GOT3 (cell line): Measurements from ENCODE around the gene CACNA1I.
"Not testable (repeated sequence)": the region's sequence is repeated elsewhere in the genome, so short reads cannot be mapped to it uniquely, and the experiment has no call there.

Experiments
- DNase-seq: peaks from one replicate; lab custom pipeline; 2025; ENCODE audit warnings: mixed read lengths; lab: John Stamatoyannopoulos, UW

Gene CACNA1I

GRCh38 chr22:39570665-39571064 lies at the start of gene CACNA1I:
Gene CACNA1I (plus strand): TSS chr22:39570753. CDS start chr22:39570753, 0 bp downstream.
- no peak for DNase-seq

GRCh38 chr22:39521106-39521885 lies 49.3 kb upstream of the CACNA1I start:
- DNase-seq = not testable (repeated sequence)

DNA sequence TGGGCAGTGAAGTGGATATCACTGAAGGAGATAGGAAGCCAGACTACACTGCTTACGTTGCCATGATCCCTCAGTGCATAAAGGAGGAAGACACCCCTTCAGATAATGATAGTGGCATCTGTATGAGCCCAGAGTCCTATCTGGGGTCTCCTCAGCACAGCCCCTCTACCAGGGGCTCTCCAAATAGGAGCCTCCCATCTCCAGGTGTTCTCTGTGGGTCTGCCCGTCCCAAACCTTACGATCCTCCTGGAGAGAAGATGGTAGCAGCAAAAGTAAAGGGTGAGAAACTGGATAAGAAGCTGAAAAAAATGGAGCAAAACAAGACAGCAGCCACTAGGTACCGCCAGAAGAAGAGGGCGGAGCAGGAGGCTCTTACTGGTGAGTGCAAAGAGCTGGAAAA lies 48.5 kb upstream of the CACNA1I start:
- DNase-seq = not testable (repeated sequence)

- DNase-seq = no peak
These were observed 47.8 kb upstream of the CACNA1I start for GRCh38 chr22:39522567-39523300.

DNA sequence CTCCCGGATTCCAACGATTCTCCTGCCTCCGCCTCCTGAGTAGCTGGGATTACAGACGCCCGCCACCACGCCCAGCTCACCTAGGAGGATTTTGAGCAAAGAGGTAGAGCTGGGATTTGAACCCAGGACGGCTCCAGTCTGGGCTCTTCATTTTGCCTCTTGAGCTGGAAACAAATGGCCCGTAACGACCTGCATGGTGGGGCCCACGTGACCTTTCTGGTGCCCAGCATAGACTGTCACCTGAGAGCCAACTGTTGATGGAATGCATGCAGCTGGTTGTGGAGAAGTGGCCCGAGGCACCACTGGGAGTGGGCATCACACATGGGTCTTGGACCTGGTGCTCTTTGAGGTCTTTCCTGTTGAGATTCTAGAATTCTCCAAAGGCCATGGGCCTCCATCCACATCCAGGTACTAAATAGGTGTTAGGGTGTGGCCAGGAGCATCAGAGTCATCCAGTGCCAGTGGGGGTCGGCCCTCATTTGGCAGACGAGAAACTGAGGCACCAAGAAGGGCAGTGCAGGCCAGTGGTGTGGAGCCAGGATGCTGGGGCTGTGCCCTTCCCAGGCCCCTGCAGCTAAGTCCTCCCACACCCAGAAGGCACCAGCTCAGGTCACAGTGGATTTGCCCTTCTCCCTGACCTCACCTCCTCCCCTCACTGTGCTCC lies 46.3 kb upstream of the CACNA1I start:
- no peak for DNase-seq

DNA sequence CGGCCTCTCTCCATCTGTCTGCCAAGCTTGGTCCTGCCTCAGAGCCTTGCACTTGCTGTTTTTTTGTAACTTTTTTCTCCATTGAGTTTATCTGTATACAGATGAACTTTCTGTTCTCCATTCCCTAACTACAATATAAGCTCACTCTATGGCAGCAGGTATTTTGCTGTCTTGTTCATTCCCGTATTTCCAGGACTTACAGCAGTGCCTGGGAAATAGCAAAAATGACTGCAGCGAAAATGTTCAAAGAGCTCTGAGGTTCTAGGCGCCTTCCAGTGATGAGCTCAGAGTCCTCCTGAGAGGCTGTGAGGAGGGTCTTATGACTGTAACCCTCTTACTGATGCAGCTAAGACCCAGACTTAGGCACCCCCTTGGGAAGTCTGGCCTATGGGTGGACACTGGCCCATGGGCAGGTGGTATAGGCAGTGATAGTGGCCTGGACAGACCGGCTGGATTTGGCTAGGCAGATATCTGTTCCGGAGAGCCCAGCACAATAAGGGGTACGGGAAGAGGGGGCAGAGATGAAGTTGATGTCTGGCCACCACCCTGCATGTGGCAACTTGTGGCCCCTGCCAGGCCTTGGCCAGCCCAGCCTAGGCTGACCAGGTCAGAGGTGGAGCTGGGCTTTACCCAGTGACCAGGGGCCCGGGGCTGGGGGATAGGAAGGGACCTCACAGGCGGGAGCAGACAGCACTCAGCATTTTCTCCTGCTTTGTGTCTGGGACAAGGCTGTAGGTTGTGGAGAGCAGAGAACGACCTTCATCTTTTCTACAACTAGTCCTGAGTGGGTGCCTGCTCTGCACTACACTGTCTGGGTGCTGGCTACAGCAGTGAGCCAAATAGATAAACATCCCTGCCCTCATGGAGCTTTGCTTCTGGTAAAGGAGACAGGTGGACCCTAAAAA lies 45.5 kb upstream of the CACNA1I start:
- DNase-seq = no peak

GRCh38 chr22:39525658-39525975 lies 44.9 kb upstream of the CACNA1I start:
- DNase-seq = no peak

GRCh38 chr22:39526736-39527171 lies 43.8 kb upstream of the CACNA1I start:
- DNase-seq = no peak

GRCh38 chr22:39527481-39527961 lies 43.0 kb upstream of the CACNA1I start:
- DNase-seq = no peak

GRCh38 chr22:39528080-39528661 lies 42.4 kb upstream of the CACNA1I start:
- no peak for DNase-seq

DNA sequence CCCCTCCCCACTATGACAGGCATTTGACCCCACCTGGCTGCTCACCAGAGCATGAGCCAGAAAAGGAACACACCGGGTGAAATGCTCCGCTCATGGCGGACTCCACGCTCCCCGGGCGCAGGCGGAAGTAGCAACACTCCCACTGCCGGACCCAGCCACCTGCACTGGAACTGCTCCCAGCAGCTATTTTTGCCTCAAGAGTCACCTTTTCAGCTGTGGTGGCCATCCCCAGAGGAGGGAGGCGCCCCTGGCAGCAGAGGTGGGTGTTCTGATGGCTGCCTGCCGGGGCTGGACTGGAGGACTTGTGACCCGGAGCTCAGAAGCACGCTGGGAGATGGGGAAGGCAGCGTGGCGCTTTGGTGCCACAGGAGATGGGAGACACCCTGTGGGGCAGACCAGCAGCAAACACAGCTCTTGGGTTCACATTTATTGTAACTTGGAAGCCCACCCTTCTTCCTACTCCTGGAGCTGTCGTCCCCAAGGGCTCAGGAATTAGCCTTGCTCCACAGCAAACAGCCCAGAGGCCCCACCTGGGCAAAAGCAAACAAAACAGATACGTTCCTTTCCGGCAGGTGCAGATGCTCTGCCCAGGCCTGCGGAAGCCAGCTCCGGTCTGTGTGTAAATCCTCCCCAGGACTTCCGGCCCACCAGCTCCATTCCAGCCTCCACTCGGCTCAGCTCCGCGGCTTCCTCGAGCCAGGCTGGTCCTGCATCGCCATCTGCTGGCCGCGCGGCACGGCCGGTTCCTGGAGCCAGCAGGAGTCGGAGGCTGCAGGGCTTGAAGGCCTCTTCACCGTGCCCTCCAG lies 41.7 kb upstream of the CACNA1I start:
- DNase-seq = peak; percentile 54

- no peak for DNase-seq
These were observed 41.1 kb upstream of the CACNA1I start for GRCh38 chr22:39529487-39529851.

DNA sequence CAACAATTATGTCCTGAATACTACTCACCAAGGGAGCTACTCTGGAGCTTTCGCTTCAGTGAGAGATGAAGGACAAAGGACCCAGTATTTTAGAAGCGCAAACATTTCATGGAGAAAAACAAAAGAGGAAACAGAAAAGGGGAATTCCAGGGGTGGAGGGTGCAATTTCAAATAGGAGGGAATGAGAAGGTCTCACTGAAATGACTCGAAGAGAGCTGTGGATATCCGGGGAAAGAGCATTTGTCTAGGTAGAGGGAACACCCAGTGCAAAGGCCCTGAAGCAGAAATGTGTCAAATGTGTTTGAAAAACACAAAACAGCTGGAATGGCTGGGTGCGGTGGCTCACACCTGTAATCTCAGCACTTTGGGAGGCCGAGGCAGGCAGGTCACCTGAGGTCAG lies 40.4 kb upstream of the CACNA1I start:
- DNase-seq = no peak

GRCh38 chr22:39530692-39531331 lies 39.7 kb upstream of the CACNA1I start:
- no peak for DNase-seq

DNA sequence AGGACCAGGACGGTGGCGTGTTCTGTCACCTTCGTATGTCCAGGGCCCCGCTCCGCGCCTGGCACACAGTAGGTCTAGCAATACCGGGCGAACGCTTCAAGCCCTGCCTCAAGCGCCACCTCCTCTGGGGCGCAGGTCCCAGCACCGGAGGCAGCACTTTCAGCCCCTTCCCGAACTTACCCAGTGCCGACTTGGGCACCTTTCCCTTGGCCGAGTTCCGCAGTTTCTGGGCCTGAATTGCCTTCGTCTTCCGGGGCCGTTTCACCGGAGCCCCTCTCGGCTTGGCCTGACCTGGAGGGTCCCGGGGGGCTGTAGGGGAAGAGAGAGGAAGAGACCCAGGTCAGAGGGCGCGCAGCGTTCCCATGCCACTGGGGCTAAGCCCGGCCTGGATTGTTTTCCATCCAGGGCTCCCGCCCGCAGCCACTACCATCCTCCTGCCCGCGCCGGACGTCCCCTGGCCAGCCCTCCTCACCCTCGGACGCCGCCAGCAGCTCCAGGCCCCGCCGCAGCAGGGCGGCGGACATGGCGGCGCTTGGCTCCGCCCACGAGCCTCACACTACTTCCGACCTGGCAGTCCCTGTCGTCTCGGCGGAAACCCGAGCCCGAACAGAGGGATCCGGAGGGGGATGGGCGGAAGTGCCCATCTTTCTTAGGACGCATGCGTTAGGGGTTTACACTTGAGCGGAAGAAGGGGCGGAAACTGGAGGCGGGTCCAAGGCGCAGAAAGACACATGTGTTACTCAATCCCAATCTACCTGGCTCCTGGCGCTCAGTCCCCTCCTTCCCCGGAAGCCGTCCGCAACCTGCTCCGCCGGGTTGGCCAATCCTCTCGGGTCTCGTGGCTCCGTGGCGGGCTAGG lies 38.1 kb upstream of the CACNA1I start, which contains the start of gene RPS19BP1:
TSS of gene RPS19BP1 (minus strand) at position 534 of the 859 bp plus-strand sequence. CDS start at position 524, 10 bp downstream.
- peak; percentile 94 for DNase-seq

- no peak for DNase-seq
These were observed 36.5 kb upstream of the CACNA1I start for GRCh38 chr22:39534092-39534506.

GRCh38 chr22:39534591-39535356 lies 35.8 kb upstream of the CACNA1I start:
- DNase-seq = peak; percentile 30

GRCh38 chr22:39535357-39535725 lies 35.2 kb upstream of the CACNA1I start:
- DNase-seq = no peak
